HEK293 (cell line): ENCODE measurements around the gene EVC.

Source experiments
- CTCF ChIA-PET: fragments of 350-600 bp; formaldehyde crosslinking; extraction: SDS; loops from one replicate; lab custom pipeline; 2021; ENCODE audit warnings: antibody characterized with exemption; lab: Yijun Ruan, JAX
- POLR2A ChIA-PET: fragments of 300-600 bp; formaldehyde crosslinking; extraction: SDS; loops from one replicate; lab custom pipeline; 2020; ENCODE audit warnings: antibody characterized with exemption, inconsistent platforms; lab: Yijun Ruan, JAX
- H3K27ac ChIP-seq: fragments of 200-500 bp; sonication (Bioruptor generic); 2 replicates; pipeline ENCODE4 v1.5.1; 2014; ENCODE audit warnings: low read depth, low read length, control low read depth, inconsistent platforms; ENCODE audit errors: extremely low read depth
- H3K36me3 ChIP-seq, 2 experiments: fragments of 200-500 bp in 1 of 2; sonication (Bioruptor generic) in 1 of 2; 1 replicate in 1 of 2; 2 replicates in 1 of 2; pipeline ENCODE4 v1.5.1; 2014 to 2017; ENCODE audit warnings: inconsistent platforms in 2 of 2, low read length in 2 of 2; ENCODE audit not compliant: control insufficient read depth in 2 of 2, insufficient read depth in 1 of 2
- H3K4me1 ChIP-seq: fragments of 200-500 bp; sonication (Bioruptor generic); 2 replicates; pipeline ENCODE4 v1.5.1; 2014; ENCODE audit warnings: mild to moderate bottlenecking, low read length, inconsistent platforms; ENCODE audit not compliant: control insufficient read depth, insufficient read depth
- H3K4me3 ChIP-seq: 2 replicates; pipeline ENCODE4 v1.5.1; 2011; ENCODE audit warnings: low read depth, mild to moderate bottlenecking, control low read depth, low read length, moderate library complexity
- H3K9me3 ChIP-seq: fragments of 200-500 bp; sonication (Bioruptor generic); 2 replicates; pipeline ENCODE4 v1.5.1; 2014; ENCODE audit warnings: low read depth, low read length, inconsistent platforms; ENCODE audit not compliant: control insufficient read depth, insufficient read depth
- GLIS2 ChIP-seq: fragments of 450-650 bp; formaldehyde crosslinking; IDR thresholded peaks from 2 replicates; pipeline ENCODE4 v1.5.1; 2016; ENCODE audit warnings: missing biosample characterization, missing genetic modification characterization
- KLF16 ChIP-seq: fragments of 450-650 bp; formaldehyde crosslinking; IDR thresholded peaks from 2 replicates; pipeline ENCODE4 v1.5.1; 2017; ENCODE audit warnings: missing biosample characterization, missing genetic modification characterization
- KLF8 ChIP-seq: fragments of 450-650 bp; formaldehyde crosslinking; IDR thresholded peaks from 2 replicates; pipeline ENCODE4 v1.5.1; 2016; ENCODE audit warnings: missing biosample characterization, missing genetic modification characterization
- PBX3 ChIP-seq: sonication (generic); formaldehyde crosslinking; IDR thresholded peaks from 2 replicates; pipeline ENCODE4 v1.8.1; 2022; ENCODE audit warnings: mild to moderate bottlenecking, moderate library complexity, missing genetic modification reagents
- PRDM4 ChIP-seq: fragments of 450-650 bp; formaldehyde crosslinking; IDR thresholded peaks from 2 replicates; pipeline ENCODE4 v1.5.1; 2017; ENCODE audit warnings: missing biosample characterization, missing genetic modification characterization
- PRDM6 ChIP-seq: fragments of 450-650 bp; formaldehyde crosslinking; IDR thresholded peaks from 2 replicates; pipeline ENCODE4 v1.5.1; 2017; ENCODE audit warnings: missing biosample characterization, missing genetic modification characterization
- SALL2 ChIP-seq: fragments of 450-650 bp; formaldehyde crosslinking; IDR thresholded peaks from 2 replicates; pipeline ENCODE4 v1.5.0; 2017; ENCODE audit warnings: missing biosample characterization, mild to moderate bottlenecking, missing genetic modification characterization, borderline replicate concordance
- SCRT1 ChIP-seq: fragments of 450-650 bp; formaldehyde crosslinking; IDR thresholded peaks from 2 replicates; pipeline ENCODE4 v1.5.1; 2016; ENCODE audit warnings: missing biosample characterization, missing genetic modification characterization, borderline replicate concordance
- SP7 ChIP-seq: fragments of 450-650 bp; formaldehyde crosslinking; IDR thresholded peaks from 2 replicates; pipeline ENCODE4 v1.5.1; 2016; ENCODE audit warnings: missing biosample characterization, missing genetic modification characterization
- TRIM28 ChIP-seq: IDR thresholded peaks from 2 replicates; pipeline ENCODE4 v1.6.1; 2011; ENCODE audit warnings: low read length, control low read depth, borderline replicate concordance
- ZFP41 ChIP-seq: fragments of 450-650 bp; formaldehyde crosslinking; IDR thresholded peaks from 2 replicates; pipeline ENCODE4 v1.5.1; 2016; ENCODE audit warnings: missing biosample characterization, missing genetic modification characterization, borderline replicate concordance
- ZNF140 ChIP-seq: fragments of 450-650 bp; formaldehyde crosslinking; IDR thresholded peaks from 2 replicates; pipeline ENCODE4 v1.5.1; 2016; ENCODE audit warnings: missing biosample characterization, missing genetic modification characterization
- ZNF394 ChIP-seq: fragments of 450-650 bp; formaldehyde crosslinking; IDR thresholded peaks from 2 replicates; pipeline ENCODE4 v1.5.1; 2016; ENCODE audit warnings: missing biosample characterization, missing genetic modification characterization, mild to moderate bottlenecking, moderate library complexity, borderline replicate concordance
- ZNF514 ChIP-seq: fragments of 450-650 bp; formaldehyde crosslinking; IDR thresholded peaks from 2 replicates; pipeline ENCODE4 v1.5.1; 2016; ENCODE audit warnings: missing biosample characterization, missing genetic modification characterization
- ZNF791 ChIP-seq: fragments of 450-650 bp; formaldehyde crosslinking; IDR thresholded peaks from 2 replicates; pipeline ENCODE4 v1.5.1; 2016; ENCODE audit warnings: missing biosample characterization, missing genetic modification characterization
- ZNF830 ChIP-seq: fragments of 450-650 bp; IDR thresholded peaks from 2 replicates; pipeline ENCODE4 v1.5.0; 2018; ENCODE audit warnings: missing biosample characterization, missing genetic modification characterization, low read depth, mild to moderate bottlenecking, moderate library complexity
- ZSCAN4 ChIP-seq: fragments of 450-650 bp; formaldehyde crosslinking; IDR thresholded peaks from 2 replicates; pipeline ENCODE4 v1.5.1; 2017; ENCODE audit warnings: missing biosample characterization, missing genetic modification characterization
- TF ChIP-seq, protein P1 (sequence below): fragments of 450-650 bp; formaldehyde crosslinking; IDR thresholded peaks from 2 replicates; pipeline ENCODE4 v1.5.1; 2017; ENCODE audit warnings: missing biosample characterization, missing genetic modification characterization
- TF ChIP-seq, protein P2 (sequence below): fragments of 450-650 bp; formaldehyde crosslinking; conservative IDR thresholded peaks from 2 replicates; pipeline ENCODE4 v1.5.1; 2016; ENCODE audit warnings: low read depth, missing biosample characterization, missing genetic modification characterization

Gene EVC

GRCh38 chr4:5816851-5817375 lies 105.9 kb downstream of the EVC start:
- H3K36me3 ChIP-seq: peaks cover 0 to 81% of the 10 kb centered on the region in 2 experiments; a peak in 1 of 3 replicates
- no peak overlapping the region for H3K27ac ChIP-seq
- TF ChIP-seq, protein P1, sequence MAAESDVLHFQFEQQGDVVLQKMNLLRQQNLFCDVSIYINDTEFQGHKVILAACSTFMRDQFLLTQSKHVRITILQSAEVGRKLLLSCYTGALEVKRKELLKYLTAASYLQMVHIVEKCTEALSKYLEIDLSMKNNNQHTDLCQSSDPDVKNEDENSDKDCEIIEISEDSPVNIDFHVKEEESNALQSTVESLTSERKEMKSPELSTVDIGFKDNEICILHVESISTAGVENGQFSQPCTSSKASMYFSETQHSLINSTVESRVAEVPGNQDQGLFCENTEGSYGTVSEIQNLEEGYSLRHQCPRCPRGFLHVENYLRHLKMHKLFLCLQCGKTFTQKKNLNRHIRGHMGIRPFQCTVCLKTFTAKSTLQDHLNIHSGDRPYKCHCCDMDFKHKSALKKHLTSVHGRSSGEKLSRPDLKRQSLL: no peak
- TF ChIP-seq KLF8 (tag by site-specific recombination) (no peak), PRDM4 (tag by site-specific recombination) (no peak), SALL2 (tag by site-specific recombination) (no peak), TRIM28 (no peak), ZSCAN4 (tag by site-specific recombination) (no peak), ZNF140 (tag by site-specific recombination) (no peak), KLF16 (tag by site-specific recombination) (no peak), PBX3 (no peak), PRDM6 (tag by site-specific recombination) (no peak), SP7 (tag by site-specific recombination) (no peak), ZNF791 (tag by site-specific recombination) (no peak), GLIS2 (tag by site-specific recombination) (no peak), ZNF514 (tag by site-specific recombination) (no peak), SCRT1 (tag by site-specific recombination) (no peak), ZNF394 (no peak), ZFP41 (no peak), ZNF830 (tag by site-specific recombination) (no peak)
- TF ChIP-seq, protein P2, sequence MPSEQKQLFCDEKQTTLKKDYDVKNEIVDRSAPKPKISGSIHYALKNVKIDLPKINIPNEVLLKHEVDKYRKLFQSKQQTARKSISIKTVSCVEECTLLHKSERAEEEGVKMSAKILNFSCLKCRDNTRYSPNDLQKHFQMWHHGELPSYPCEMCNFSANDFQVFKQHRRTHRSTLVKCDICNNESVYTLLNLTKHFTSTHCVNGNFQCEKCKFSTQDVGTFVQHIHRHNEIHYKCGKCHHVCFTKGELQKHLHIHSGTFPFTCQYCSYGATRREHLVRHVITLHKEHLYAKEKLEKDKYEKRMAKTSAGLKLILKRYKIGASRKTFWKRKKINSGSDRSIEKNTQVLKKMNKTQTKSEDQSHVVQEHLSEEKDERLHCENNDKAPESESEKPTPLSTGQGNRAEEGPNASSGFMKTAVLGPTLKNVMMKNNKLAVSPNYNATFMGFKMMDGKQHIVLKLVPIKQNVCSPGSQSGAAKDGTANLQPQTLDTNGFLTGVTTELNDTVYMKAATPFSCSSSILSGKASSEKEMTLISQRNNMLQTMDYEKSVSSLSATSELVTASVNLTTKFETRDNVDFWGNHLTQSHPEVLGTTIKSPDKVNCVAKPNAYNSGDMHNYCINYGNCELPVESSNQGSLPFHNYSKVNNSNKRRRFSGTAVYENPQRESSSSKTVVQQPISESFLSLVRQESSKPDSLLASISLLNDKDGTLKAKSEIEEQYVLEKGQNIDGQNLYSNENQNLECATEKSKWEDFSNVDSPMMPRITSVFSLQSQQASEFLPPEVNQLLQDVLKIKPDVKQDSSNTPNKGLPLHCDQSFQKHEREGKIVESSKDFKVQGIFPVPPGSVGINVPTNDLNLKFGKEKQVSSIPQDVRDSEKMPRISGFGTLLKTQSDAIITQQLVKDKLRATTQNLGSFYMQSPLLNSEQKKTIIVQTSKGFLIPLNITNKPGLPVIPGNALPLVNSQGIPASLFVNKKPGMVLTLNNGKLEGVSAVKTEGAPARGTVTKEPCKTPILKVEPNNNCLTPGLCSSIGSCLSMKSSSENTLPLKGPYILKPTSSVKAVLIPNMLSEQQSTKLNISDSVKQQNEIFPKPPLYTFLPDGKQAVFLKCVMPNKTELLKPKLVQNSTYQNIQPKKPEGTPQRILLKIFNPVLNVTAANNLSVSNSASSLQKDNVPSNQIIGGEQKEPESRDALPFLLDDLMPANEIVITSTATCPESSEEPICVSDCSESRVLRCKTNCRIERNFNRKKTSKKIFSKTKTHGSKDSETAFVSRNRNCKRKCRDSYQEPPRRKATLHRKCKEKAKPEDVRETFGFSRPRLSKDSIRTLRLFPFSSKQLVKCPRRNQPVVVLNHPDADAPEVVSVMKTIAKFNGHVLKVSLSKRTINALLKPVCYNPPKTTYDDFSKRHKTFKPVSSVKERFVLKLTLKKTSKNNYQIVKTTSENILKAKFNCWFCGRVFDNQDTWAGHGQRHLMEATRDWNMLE (tag by site-specific recombination): no peak
- TF ChIP-seq, all 188 proteins: peak for 0
- Histone ChIP-seq H3K9me3 (no peaks in the 10 kb centered on the region), H3K4me1 (no peaks in the 10 kb centered on the region), H3K4me3 (no peak overlapping the region)
- POLR2A ChIA-PET: no interaction called here
- CTCF ChIA-PET: interaction anchor here (0.7 kb wide), 1 partner anchor 164 kb away, joined by 3 read pairs; no protein-coding TSS in a partner anchor
